Stimulated activated CD4-positive, alpha-beta T cell treated with anti-CD3 and anti-CD28 coated beads, Interleukin-15, amount 100 ng/mL, for 48 hours (primary cell): Measurements from ENCODE around the gene TREML4.

Source experiments
- DNase-seq, 2 donors: peaks; one replicate each; pipeline ENCODE4 v3.0.0-alpha.2; 2020; ENCODE audit warnings: low read depth in 2 of 2

TREML4 gene

GRCh38 chr6:41284726-41285125 lies 56.6 kb downstream of the TREML4 start:
- no peak for DNase-seq

GRCh38 chr6:41286544-41287346 lies 58.6 kb downstream of the TREML4 start, which contains the start of gene TREM1:
TSS of gene TREM1 (minus strand) at chr6:41286682. CDS start at chr6:41286655, 27 bp downstream.
- DNase-seq = no peak

- no peak for DNase-seq
Observed at GRCh38 chr6:41288030-41288753, 60.0 kb downstream of the TREML4 start.
